ENCODE data around the gene CHI3L2.

CHI3L2 gene

DNA sequence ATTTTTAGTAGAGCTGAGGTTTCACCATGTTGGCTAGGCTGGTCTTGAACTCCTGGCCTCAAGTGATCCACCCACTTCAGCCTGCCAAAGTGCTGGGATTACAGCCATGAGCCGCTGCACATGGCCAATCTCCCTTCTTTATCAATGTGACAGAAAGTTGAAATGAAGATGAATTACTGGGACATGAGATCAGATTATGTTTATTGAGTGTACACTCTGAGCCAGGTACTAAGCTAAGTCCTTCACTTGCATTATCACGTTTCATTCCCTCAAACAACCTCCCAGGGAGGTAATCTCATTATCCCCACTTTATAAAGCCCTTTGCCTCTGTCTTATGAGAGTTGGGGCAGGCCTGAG is 6.3 kb upstream of the CHI3L2 start:
- no peak for DNase-seq

DNA sequence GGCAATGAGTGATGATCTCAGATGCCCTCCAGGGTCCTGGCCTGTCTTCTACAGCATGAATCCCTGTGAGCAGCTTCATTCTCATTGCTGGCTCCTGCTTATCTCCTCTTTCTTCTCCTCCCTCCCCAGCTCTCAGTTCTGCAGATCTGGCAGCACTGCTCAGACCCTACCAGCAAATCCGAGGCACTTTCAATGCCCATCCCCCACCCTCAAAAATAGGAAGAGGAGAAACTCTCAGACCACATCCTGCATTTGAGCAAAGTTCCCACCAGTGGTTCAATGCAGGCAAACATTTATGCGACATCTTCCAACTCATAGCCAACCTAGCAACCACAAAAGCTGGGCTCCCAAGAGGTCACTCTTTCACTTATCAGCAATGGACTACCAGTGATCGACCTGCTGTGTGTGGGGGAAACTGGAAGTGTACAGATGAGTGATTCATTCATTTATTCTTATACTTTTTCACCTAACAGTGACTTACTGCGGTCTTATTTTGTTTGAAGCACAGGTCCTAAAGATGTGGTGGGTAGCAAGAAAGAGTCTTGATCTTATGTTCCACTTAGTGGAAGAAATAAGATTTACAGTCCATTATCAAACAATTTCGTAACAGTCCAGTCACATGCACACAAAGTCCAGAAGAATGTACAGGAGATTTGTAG is 5.8 kb upstream of the CHI3L2 start:
- DNase-seq: no peak

DNA sequence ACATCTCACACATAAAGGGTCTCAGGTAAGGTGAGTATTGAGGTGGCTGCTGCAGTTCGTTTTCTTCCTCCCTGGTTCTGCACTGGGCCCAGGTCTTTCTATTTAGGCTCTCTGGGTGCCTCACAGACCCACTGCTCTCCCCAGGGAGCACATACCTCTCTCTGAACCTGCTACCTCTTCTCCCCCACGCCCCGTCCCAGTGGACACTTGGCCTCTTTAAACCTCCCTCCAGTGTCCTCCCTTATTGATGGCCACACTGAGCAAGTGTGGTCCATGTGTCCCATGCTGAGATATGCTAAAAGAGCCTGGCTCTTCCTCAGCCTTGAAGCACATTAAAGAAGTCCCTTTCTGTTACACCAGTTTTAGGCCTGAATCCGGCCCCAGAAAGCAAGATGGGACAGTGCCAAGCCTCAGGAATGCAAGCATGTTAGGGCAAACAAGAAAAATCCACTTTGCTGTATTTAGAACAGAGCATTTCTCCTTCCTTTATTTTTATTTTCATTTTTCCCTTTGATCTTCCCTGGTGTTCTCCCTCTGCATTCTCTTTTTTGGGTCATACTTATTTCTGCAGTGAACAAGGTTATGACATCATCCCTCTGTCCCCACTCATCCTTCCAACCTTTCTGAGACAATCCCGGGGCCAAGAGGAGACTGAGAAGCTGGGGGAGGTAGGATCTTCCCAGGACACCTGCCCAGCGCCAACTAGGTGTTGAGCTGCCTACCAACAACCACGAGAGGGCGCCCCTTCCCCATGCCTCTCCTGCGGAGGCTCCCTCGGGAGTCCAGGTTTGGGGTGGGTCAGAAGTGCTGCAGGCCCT is 5.0 kb upstream of the CHI3L2 start:
- DNase-seq: peak; percentile 22

DNA sequence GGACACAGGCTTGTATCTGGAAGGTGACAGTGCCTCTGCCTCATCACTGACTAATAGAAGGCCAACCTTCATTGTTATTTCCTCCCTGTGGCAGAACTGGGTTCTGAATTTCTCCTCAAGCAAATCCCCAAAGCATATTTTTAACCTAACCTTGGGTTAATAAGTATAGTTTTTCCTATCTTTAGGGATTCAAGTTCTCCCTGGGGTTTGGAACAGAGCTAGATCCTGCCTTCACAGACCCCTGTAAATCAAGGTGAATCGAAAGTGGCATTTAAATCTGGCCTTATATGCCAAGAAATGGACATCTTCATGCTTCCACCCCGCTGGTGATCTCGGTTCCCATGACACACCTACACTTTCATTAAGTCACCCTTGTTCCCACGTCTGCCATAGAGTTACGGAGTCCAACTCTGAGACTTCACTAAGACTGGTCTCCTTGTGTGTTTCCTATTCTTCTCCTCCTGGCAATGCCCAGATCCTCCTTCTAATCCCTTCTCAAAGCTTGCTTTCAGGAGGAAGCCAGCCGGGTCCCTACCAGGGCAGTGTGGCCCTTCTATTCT is 4.3 kb upstream of the CHI3L2 start:
- no peak for DNase-seq

DNA sequence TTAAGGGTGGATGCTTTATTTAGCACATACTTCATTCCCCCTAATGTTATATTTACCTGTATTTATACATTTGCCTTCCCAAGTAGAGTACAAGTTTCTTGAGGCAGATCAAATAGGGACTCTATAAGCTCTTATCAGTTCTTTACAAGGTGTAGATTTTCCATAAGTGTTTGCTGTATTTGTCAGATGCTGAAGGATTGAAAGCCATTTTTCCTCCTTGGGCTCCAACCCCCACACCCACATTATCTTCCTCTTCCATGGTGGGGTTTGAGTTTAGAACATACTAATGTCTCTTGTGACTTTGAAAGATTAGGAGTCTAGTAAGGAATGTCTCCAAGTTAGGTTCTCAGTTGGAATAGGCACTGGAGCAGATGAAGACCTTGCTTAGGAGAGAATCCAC is 2.4 kb upstream of the CHI3L2 start:
- DNase-seq: no peak

DNA sequence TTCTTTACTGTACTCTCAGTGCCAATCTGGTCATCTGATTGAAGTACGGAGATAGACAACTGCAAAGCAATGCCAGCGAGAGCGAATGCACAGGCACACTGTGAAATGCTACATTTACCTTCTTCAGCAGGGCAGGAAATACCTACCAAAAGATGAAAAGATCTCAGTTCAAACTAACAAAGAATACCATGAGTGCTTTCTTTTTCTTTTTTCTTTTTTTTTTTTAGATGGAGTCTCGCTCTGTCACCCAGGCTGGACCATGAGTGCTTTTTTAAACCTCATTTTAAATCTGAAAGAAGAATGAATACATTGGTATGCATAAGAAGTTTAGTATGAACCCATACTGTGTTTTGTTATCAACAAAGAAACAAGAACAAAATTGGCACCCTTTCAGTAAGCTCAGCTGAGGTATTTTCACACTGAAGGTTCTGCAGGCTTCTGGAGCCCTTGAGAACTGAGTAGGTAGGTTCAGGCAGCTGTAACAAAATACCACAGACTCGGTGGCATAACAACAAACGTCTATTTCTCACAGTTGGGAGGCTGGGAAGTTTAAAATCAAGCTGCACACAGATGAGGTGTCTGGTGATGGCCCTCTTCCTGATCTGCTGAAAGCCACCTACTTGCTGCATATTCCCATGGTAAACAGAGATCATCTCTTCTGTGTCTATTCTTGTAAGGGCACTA is 1.7 kb upstream of the CHI3L2 start:
- no peak for DNase-seq

DNA sequence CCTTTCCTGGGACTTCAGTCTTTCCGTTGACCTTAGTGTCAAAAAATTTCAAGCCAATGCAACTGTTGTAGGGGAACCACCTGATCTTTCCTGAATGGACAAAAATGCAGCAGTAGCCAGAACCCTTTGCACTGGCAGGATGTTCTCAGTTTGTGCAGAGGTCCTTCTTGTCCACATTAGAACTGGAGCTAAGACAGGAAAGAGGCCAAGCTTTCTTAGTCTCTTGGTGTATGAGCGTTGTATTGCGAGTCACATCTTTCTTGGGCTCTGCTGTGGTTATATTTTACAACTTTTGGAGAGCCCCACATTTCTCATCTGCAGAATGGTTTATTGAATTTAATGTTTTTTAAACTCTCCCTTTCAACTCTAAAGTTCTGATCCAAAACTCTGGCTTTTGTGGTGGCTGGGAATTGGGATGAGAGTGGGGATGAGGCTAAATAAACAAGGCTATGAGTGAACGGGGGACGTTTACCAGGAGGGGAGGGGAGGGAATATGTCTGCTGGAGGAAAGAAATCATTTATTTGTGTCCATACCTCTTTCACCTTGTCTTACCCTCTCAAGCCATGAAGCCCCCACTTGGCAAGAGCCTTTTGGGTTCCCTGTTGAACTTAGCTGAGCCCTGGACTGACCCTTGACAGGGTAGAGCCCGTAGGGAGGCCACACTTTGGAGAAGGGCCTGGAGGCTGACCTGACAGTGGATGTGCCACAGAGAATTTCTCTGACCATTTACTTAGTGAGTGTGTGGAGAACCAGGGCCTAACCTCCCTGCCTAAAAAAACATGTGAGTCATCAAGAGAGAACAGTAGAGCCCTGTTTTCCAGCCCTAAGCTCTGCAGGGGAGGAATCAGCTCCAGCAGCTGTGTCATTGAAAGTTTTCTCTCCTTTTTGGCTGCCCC is 586 bp downstream of the CHI3L2 start:
- DNase-seq: no peak

DNA sequence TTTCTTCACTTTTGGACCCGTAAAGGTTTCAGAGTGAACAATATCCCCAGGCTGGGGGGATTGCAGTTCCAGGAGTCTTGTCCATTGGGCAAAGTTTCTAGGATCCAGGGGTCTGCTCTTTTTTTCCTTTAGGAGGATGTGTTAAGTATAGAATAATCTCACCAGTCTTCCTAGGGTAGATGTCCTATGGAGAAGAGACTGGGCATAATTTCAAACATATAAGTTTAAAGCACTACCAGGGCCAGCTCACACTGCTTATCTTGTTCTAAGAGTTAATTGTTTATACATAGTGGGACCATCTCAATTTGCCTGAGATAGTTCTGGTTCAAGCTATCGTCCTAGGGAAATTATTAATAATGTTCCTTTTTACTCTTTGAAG is 1.2 kb downstream of the CHI3L2 start:
- no peak for DNase-seq

DNA sequence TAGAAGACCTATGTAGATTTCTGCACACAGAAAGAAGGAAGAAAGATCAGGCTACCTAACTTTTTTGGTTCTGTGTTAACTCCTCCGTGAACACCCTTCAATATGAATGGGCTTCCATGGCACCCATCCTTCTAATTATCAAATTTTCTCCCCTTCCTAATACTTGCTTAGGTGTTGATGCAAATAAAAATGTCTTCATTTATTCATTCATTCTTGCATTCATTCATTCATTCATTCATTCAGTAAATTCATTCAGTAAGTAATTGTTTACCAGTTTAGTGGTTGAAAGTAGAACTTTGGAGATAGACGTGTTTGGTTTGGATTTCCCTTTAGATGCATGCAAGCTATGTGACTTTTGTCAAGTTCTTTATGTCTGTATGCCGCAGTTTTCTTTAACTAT is 4.6 kb downstream of the CHI3L2 start:
- no peak for DNase-seq

DNA sequence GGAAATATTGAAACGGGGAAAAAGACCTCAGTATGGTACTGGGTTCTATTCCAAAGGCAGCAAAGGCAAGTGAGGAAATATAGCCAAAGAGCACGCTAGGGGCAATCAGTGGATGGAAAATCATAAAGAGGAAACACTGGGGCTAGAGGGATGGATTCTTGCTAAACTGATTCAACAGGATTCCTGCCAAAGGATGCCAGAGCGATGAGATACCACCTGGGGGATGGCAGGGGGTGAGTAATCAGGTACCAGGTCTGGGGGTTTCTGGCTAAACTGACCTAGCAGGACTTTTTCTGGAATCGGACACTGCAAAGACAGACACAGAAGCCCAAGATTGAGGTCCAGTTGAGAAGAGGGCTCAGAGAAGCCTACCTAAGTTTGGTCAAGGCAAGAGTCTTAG is 6.7 kb downstream of the CHI3L2 start:
- DNase-seq: no peak

DNA sequence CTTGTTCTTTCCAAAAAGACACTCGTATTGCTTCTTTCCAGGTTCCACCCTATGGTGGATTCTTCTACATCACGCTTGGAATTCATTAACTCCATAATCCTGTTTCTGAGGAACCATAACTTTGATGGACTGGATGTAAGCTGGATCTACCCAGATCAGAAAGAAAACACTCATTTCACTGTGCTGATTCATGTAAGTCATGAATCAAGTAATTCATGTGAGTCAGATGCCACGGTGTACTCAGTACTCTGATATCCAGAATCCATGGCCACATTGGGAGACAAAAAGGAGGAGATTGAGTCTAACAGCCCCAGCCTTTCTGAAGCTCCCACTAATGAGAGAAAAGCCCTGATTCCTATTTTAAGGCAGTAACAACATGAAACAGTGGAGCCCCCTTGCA is 7.4 kb downstream of the CHI3L2 start:
- no peak for DNase-seq

DNA sequence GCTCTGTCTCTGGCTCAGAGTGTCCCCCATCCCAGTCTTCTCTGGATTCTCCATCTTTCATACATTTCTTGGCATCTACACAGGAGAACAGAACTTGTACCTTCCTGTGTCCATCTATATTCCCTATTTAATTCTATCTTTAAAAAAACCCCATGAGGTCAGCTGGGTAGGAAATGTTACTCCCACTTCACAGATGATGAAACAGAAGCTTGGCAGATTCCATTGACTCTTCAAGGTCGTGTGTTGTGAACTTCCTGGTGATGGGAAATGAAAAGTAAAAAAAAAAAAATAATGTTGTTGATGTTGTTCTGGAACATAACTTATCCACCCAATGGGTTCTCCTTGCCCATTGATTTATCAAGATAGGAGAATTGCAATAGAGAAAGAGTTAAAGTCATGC is 8.9 kb downstream of the CHI3L2 start:
- no peak for DNase-seq

DNA sequence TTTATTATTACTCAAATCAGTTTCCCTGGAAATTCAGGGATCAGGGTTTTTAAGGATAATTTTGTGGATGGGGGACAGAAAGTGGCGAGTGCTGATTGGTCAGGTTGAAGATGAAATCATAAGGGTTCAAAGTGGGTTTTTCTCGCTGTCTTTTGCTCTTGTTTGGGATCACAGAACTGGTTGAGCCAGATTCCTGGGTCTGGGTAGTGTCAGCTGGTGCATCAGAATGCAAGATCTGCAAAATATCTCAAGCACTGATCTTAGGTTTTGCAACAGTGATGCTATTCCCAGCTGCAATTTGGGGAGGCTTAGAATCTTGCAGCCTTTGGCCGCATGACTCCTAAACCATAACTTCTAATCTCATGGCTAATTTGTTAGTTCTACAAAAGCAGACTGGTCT is 9.3 kb downstream of the CHI3L2 start:
- DNase-seq: no peak

DNA sequence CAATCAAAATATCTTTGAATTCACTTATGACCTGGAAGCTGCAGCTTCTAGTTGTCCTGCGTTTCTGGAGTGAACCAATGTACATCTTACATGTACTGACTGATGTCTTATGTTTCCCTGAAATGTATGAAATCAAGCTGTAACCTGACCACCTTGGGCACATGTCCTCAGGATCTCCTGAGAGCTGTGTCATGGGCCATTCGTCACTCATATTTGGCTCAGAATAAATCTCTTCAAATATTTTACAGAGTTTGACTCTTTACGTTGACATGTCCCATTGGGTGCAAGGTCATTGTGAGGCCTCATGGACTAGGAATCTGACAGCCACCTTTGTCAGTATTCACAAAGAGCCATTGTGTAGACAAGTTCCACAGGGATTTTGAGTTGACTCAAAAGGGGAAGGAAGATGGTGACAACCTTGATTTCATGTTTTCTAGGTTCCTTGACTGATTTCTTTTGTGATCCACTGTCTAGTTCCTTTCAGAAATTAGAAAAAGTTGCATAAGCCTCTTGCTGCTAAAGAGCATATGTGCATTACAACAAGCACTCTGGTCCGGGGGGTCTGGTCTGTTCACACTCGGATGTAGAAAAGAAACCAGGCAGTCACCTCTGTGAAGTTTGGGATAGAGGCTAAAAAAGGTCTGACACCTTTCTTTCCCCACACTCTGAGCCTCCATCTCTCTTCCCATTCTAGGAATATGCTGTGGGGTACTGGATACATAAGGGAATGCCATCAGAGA is 10.7 kb downstream of the CHI3L2 start:
- no peak for DNase-seq

DNA sequence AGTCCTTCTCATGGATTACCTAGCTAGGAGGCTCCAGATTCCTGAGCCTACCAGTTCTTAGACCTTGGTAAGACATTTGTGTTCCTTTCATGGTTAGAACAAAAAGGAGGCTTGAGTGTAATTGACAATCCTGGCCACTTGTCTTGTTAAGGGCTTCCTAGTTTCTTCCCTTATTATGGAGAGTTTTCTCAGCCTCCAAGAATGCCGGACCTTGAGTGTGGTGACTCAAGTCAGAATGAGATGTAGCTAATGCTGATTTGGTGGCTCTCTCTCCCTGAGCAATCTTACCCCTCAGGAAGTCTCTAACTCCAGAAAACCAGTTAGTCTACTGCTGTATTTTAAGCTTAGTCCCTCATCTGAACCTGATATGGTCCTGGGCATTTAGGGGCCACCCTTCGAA is 14.3 kb downstream of the CHI3L2 start:
- no peak for DNase-seq

DNA sequence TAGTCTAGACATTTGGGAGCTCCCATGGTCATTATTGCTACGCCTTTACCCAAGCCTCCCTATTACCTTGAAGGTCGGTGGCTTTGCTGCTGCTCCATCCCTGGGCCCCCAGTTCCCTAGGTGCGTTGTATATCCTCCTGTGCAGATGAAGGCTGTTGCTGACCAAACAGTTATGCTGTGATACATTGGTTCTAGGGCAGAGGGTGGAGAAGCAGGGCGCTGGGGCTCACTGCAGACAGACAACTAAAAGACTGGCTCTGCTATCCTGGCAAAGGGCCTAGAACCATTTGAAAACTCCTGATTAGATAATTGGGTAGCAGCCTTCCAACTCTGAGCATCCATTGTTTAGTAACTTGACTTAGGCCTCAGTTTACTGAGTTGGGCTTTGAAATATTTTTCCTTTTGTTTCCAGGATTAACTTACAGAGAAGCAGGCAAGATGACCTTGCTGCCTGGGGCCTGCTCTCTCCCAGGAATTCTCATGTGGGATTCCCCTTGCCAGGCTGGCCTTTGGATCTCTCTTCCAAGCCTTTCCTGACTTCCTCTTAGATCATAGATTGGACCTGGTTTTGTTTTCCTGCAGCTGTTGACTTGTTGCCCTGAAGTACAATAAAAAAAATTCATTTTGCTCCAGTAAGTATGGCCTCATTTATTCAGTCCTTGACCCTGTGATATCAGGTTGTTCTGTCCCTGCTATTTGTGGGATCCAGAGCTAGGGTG is 15.5 kb downstream of the CHI3L2 start:
- DNase-seq: no peak

DNA sequence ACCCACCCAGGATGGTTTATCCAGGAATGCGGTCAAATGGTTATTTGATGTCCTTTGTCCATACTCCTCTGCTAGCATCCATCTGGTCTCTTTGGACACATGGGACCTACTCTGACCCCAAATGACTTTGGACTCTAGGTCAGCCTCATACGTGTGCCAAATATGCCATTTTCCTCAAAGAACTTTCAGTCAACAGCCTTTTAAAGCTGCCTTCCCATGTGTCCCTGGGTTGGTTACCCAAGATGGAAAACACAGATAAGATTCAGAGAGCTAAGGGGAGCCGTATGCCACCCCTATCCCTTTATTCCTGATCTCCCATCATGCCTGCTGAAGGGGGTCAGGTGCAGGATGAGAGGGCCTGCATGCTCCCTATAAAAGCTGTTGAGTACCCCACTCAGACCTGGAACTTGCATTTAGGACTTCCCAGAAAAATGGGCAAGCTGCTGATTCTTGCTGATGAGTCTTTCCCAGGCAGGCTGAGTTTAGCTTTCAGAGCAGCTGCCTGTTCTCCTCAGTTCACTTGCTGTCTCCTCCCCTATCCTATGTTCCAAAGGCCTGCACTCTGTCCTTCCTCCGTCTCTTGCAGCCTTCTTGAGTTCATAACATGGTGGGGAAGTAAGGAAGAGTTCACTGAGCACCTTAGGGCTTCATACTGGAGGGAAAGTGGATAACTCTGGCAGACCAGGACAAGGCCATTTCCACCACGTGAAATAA is 19.8 kb downstream of the CHI3L2 start:
- DNase-seq: no peak

DNA sequence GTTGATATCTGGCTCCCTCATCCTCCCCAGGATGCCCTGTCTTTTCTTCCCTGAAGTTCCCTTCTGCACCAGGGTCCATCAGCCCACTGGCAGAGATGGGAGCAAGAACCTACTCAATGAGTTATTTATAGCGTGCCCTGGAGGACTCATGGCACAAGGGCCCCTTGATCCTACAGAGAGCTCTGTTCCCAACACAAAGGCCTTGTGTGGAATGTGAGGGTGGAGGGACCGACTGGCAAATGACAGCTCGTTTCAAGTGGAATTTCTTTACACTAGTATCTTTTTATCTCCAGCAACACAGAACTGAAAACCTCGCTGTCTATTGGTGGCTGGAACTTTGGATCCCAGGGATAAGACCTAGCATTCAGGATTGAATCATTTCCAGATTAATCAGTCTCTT is 22.4 kb downstream of the CHI3L2 start:
- DNase-seq: no peak

DNA sequence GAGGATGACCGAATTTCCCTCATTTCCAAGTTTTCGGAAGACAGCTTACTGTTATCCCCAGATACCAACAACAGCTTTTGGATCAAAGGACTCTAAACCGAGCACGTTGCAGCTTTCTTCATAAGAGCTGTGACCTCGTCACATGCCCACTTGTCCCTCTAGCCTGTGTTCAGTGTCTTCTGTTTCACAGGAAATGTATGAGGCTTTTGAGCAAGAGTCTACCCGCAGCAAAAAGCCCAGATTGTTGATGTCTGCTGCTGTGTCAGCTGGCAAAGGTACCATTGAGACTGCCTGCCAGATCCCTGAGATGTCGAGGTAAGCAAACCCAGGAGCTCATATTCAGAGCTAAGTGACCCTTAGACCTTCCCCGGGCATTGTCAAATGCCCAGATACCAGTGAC is 24.1 kb downstream of the CHI3L2 start:
- no peak for DNase-seq

DNA sequence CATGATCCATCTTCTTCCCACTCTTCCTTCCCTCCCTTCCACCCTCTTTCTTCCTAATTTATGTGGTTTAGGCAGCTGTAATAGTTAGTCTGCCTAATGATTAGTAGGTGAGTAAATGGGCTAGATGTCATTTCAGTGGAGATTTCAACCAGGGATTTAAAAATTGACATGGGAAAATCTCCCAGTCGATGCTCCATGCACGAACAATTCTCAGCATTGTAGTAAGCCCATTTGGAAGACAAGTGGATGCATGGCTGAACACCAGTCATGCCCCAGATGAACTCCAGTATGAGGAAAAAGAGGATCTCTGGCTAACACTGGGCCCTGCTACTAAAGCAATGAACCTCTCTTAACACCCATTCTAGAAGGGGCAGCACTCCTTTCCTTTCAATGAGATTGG is 25.3 kb downstream of the CHI3L2 start:
- DNase-seq: no peak

Data from right kidney (tissue), 1 donor.